Astrocyte (in vitro differentiated cells and primary cell): ENCODE results near the gene RPS6KB2.

Source experiments
- CTCF ChIP-seq: IDR thresholded peaks from 2 replicates; pipeline ENCODE4 v1.5.1; 2011; ENCODE audit warnings: low read depth, mild to moderate bottlenecking, inconsistent platforms, low read length, moderate library complexity; ENCODE audit not compliant: insufficient read depth
- EZH2 ChIP-seq: IDR thresholded peaks from 2 replicates; pipeline ENCODE4 v1.6.1; 2012; ENCODE audit warnings: mild to moderate bottlenecking, low read length, inconsistent platforms; ENCODE audit not compliant: insufficient read depth

GRCh38 chr11:67463186-67463585, 34.9 kb downstream of the RPS6KB2 start:
- TF ChIP-seq CTCF (no peak), EZH2 (no peak)
